SKM-1 treated with dmso at 0.1 percent for 144 hours (cell line): ENCODE data around the gene PRKRIP1.
"Not testable (repeated sequence)": the region's sequence is repeated elsewhere in the genome, so short reads cannot be mapped to it uniquely, and the experiment has no call there.

ENCODE experiments used
- DNase-seq: peaks from one replicate; lab custom pipeline; 2025; ENCODE audit not compliant: unreplicated experiment; lab: John Stamatoyannopoulos, UW

The PRKRIP1 gene

GRCh38 chr7:102474736-102475435 lies 78.7 kb downstream of the PRKRIP1 start:
- not testable (repeated sequence) for DNase-seq
